Upper lobe of left lung (tissue), 4 donors: ENCODE results near the gene EIF1AD.

Experiments
- CTCF ChIP-seq, 6 experiments: fragments of 450-650 bp in 4 of 6; fragments of 200-600 bp in 2 of 6; sonication (generic) in 2 of 6; IDR thresholded peaks; one replicate each; pipeline ENCODE4 v1.5.1; 2016 to 2019; ENCODE audit warnings: antibody characterized with exemption in 6 of 6
- EP300 ChIP-seq, 4 donors: sonication (generic); formaldehyde crosslinking; IDR thresholded peaks; one replicate each; pipeline ENCODE4 v1.5.1; 2017; ENCODE audit warnings: antibody characterized with exemption in 4 of 4, control low read depth in 2 of 4
- POLR2A ChIP-seq, 4 donors: fragments of 450-650 bp; IDR thresholded peaks; one replicate each; pipeline ENCODE4 v1.5.1; 2016 to 2017; ENCODE audit warnings: antibody characterized with exemption in 4 of 4, mild to moderate bottlenecking in 2 of 4
- POLR2AphosphoS5 ChIP-seq, 2 donors: sonication (generic); formaldehyde crosslinking; IDR thresholded peaks; one replicate each; pipeline ENCODE4 v1.5.1; 2017; ENCODE audit warnings: antibody characterized with exemption in 2 of 2

GRCh38 chr11:65978391-65979238, 23.3 kb downstream of the EIF1AD start:
- no peak for TF ChIP-seq POLR2A (IDR thresholded peaks at IDR 0.05)
- no peak for TF ChIP-seq CTCF (IDR thresholded peaks at IDR 0.05)
- no peak for TF ChIP-seq EP300 (IDR thresholded peaks at IDR 0.05)
- no peak for TF ChIP-seq POLR2AphosphoS5 (IDR thresholded peaks at IDR 0.05)
